Right lobe of liver (tissue), 6 donors: ENCODE data around the gene ALOXE3. TPM values are rescaled to one million over a fixed set of nuclear protein-coding genes. Genes with fewer than 3 reads are reported as not detected.

Source experiments
- ATAC-seq, 4 donors: fragments of 200-7000 bp; cut with Tn5 transposase; one replicate each; pipeline ENCODE4 v1.9.1; 2020; ENCODE audit warnings: mild to moderate bottlenecking in 4 of 4, moderate library complexity in 4 of 4
- DNase-seq, 3 donors: peaks; one replicate each; pipeline ENCODE4 v3.0.0-alpha.2; 2020
- H3K27ac ChIP-seq, 3 donors: fragments of 200-600 bp; one replicate each; pipeline ENCODE4 v1.8.0; 2022
- H3K27me3 ChIP-seq, 2 donors: fragments of 200-600 bp; one replicate each; pipeline ENCODE4 v1.8.0; 2022
- H3K36me3 ChIP-seq, 4 donors: fragments of 200-600 bp; sonication (generic) in 1 of 4; one replicate each; pipeline versions ENCODE4 v1.5.1 to v1.8.0; 2017 to 2022; ENCODE audit warnings: control low read depth in 1 of 4
- H3K4me1 ChIP-seq, 4 donors: fragments of 200-600 bp; sonication (generic) in 1 of 4; one replicate each; pipeline versions ENCODE4 v1.5.1 to v1.8.0; 2017 to 2022; ENCODE audit warnings: control low read depth in 1 of 4
- H3K4me3 ChIP-seq, 3 donors: fragments of 200-600 bp; one replicate each; pipeline ENCODE4 v1.8.0; 2022
- H3K9me3 ChIP-seq, 4 donors: fragments of 200-600 bp; sonication (generic) in 1 of 4; one replicate each; pipeline versions ENCODE4 v1.5.1 to v1.8.0; 2017 to 2022; ENCODE audit warnings: control low read depth in 1 of 4
- POLR2A ChIP-seq: fragments of 450-650 bp; IDR thresholded peaks from one replicate; pipeline ENCODE4 v1.6.1; 2017; ENCODE audit warnings: antibody characterized with exemption, mild to moderate bottlenecking
- WGBS: methylation state at CpG from one replicate; pipeline ENCODE4 v1.1.6; 2018; ENCODE audit warnings: low coverage, low lambda C conversion rate; ENCODE audit not compliant: insufficient coverage; ENCODE audit errors: missing lambda C conversion rate; 5-methylcytosine and 5-hydroxymethylcytosine counted together
- intact Hi-C, 2 donors: fragments of 100-400 bp; cut with DNase I; formaldehyde crosslinking; loops; one replicate each; pipeline versions ENCODE4 v1.11.2 to v1.14.1; 2022
- total RNA-seq, 6 experiments: library from RNA; depleted of rRNA in 2 of 6; stranded (reverse); fragments of >200 nt in 2 of 6; fragmentation: NEBNext Ultra II Directional in 3 of 6; extraction: Animal tissue kit (Norgen Biotek cat#: 25700) in 3 of 6; gene quantifications; one replicate each; pipeline versions ENCODE4 v1.1.0 to v1.2.4, GENCODE V29; 2016 to 2023
- TF ChIP-seq, protein P1 (sequence below), 4 donors: fragments of 200-600 bp in 3 of 4; fragments of 450-650 bp in 1 of 4; IDR thresholded peaks; one replicate each; pipeline versions ENCODE4 v1.5.1 to v1.8.0; 2016 to 2022; ENCODE audit warnings: antibody characterized with exemption in 4 of 4, mild to moderate bottlenecking in 2 of 4
- donor health status: DM: no; HTN: yes; CAD: no.
- donor health status: DM: no; HTN: no; CAD: no.
- donor health status: DM: no; HTN: no; CAD: no.
- donor health status: DM: no; HTN: yes; CAD: no.
- donor health status: DM: no; HTN: yes; CAD: no.

The ALOXE3 gene
- total RNA-seq, 6 experiments from 2014 or later = not detected

DNA sequence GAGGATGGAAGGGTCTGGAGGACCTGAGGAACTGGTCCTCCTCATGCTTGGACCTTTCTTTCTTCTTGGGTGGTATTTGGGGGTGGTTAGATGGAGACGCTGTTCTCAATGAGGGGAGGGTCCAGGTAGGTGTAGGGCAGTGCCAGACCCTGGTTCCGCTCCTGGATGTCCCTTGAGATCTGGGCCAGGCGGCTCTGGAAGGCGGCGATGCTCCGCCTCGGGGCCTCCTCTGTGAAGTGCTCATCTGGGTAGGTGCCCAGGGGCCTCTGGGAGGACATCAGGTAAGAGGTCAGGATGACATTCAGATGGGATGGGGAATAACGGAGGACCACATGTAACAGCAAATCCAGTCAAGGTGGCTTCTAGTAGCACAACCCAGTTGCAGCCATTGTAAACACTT, 21.8 kb downstream of the ALOXE3 start:
- DNase-seq (no peak), ATAC-seq (no peak)
- no peak overlapping the region for H3K4me3 ChIP-seq
- H3K27ac ChIP-seq = no peak overlapping the region
- intact Hi-C loops = no loop called here
- H3K4me1 ChIP-seq = no peaks in the 10 kb centered on the region
- TF ChIP-seq, protein P1, sequence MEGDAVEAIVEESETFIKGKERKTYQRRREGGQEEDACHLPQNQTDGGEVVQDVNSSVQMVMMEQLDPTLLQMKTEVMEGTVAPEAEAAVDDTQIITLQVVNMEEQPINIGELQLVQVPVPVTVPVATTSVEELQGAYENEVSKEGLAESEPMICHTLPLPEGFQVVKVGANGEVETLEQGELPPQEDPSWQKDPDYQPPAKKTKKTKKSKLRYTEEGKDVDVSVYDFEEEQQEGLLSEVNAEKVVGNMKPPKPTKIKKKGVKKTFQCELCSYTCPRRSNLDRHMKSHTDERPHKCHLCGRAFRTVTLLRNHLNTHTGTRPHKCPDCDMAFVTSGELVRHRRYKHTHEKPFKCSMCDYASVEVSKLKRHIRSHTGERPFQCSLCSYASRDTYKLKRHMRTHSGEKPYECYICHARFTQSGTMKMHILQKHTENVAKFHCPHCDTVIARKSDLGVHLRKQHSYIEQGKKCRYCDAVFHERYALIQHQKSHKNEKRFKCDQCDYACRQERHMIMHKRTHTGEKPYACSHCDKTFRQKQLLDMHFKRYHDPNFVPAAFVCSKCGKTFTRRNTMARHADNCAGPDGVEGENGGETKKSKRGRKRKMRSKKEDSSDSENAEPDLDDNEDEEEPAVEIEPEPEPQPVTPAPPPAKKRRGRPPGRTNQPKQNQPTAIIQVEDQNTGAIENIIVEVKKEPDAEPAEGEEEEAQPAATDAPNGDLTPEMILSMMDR (IDR thresholded peaks at IDR 0.05) = no peak
- no peak for TF ChIP-seq POLR2A
- H3K36me3 ChIP-seq = no peaks in the 10 kb centered on the region
- H3K27me3 ChIP-seq = no peaks in the 10 kb centered on the region
- no peaks in the 10 kb centered on the region for H3K9me3 ChIP-seq
- no CpG with 5 or more reads among the region's 8 CpGs for WGBS

DNA sequence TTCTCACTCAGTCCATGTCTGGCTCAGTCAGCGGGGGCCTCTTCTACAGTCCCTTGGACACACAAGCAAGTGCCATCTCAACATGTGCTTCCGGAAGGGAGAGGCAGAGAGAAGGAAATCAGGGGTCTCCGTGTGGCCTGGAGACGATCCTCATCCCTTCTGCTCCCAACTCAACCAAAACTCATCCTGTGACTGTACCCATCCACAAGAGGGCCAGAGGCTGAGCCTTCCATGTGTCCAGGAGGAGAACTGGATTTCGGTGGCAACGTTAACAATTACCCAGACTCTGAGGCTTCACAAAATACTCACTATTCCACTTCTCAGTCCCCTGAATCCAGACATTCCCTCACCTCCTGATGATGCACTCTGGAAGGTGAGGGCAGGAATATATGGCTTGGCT, 23.0 kb downstream of the ALOXE3 start:
- no peak for ATAC-seq
- no peaks in the 10 kb centered on the region for H3K9me3 ChIP-seq
- no peak for TF ChIP-seq POLR2A
- TF ChIP-seq, protein P1 (IDR thresholded peaks at IDR 0.05) = no peak
- H3K4me3 ChIP-seq = no peak overlapping the region
- no peak overlapping the region for H3K27ac ChIP-seq
- no CpG with 5 or more reads among the region's 6 CpGs for WGBS
- intact Hi-C loops = loop anchor here in 1 of 2 donors (2.0 kb wide), 1 partner anchor 63 kb away; no protein-coding TSS in a partner anchor
- DNase-seq = no peak
- no peaks in the 10 kb centered on the region for H3K36me3 ChIP-seq
- H3K4me1 ChIP-seq = no peaks in the 10 kb centered on the region
- H3K27me3 ChIP-seq = no peaks in the 10 kb centered on the region

DNA sequence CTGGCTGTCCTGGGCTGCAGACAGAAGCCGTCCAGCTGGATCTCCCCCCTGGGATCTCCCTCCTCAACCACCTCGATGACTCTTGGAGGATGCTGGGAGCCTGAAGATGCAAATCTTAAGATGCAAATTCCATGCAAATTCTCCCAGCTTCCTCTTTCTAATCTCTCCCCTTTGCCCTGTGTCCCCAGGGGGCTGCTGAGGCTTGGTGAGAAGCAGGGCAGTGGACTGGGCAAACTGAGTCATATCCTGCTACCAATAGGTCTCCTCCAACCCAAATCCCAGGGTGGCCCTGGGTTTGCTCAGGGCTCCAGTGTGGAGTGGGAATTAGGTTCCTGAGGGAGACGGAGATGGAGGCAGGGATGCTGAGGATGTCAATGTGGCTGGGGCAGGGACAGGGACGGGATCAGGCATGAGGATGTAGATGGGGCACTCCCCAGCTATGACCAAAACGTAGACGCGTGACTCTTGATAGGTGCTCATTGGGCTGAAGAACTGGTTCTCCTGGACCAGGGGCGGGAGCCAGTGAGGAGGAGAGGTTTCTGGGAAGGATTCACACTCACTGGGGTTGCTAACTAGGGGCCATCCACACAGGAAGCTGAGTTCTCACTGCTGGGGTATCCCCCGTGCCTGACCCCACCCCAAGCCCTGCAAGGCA, 27.2 kb downstream of the ALOXE3 start:
- ATAC-seq = no peak
- H3K4me3 ChIP-seq = no peak overlapping the region
- no peaks in the 10 kb centered on the region for H3K27me3 ChIP-seq
- DNase-seq = no peak
- no peaks in the 10 kb centered on the region for H3K9me3 ChIP-seq
- H3K36me3 ChIP-seq = no peaks in the 10 kb centered on the region
- H3K27ac ChIP-seq = no peak overlapping the region
- intact Hi-C loops = no loop called here
- 37% methylated on average over 5 of the region's 9 CpGs for WGBS
- TF ChIP-seq POLR2A = no peak
- TF ChIP-seq, protein P1 (IDR thresholded peaks at IDR 0.05) = no peak
- H3K4me1 ChIP-seq = no peaks in the 10 kb centered on the region

DNA sequence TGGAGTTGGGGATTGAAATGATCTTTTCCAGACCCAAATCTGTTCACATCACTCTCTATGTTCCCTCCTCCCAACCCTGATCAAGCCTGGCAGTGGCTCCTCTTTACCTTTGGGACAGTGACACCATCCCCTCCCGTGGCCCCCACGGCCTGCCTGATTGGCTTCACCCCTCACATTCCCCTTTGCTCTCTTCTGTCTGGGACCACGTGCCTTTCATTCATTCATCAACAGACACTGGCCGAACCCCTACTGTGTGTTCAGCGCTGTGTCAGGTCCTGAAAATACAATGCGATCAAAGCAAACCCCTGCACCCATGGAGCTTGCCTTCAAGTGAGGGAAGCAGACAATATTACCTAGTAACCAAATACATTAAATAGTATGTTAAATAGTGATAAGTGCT, 28.6 kb downstream of the ALOXE3 start:
- Histone ChIP-seq H3K4me3 (no peak overlapping the region), H3K27me3 (no peaks in the 10 kb centered on the region), H3K9me3 (no peaks in the 10 kb centered on the region), H3K27ac (no peak overlapping the region), H3K4me1 (no peaks in the 10 kb centered on the region), H3K36me3 (no peaks in the 10 kb centered on the region)
- WGBS = 53% methylated on average over 6 of the region's 6 CpGs
- ATAC-seq (no peak), DNase-seq (no peak)
- intact Hi-C loops = no loop called here
- TF ChIP-seq POLR2A = no peak
- TF ChIP-seq, protein P1 (IDR thresholded peaks at IDR 0.05) = no peak

DNA sequence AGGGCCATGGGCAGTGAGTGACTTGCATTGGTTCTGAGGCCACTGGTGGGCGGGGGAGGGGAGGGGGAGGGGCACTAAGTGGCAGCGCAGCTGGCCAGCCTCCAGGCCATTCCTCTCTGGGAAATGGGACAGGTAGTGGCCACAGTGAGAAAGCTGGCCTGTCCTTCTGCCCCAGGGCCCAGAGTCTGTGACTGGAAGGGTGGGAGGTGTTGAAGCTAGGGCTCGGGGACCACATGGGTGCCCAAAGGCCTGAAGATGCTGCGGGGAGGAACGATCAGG, 30.4 kb downstream of the ALOXE3 start:
- no peaks in the 10 kb centered on the region for H3K36me3 ChIP-seq
- H3K4me3 ChIP-seq = no peak overlapping the region
- no peaks in the 10 kb centered on the region for H3K27me3 ChIP-seq
- H3K27ac ChIP-seq = no peak overlapping the region
- TF ChIP-seq, protein P1 (IDR thresholded peaks at IDR 0.05) = no peak
- TF ChIP-seq POLR2A = no peak
- H3K9me3 ChIP-seq = no peaks in the 10 kb centered on the region
- 53% methylated on average over 5 of the region's 5 CpGs for WGBS
- H3K4me1 ChIP-seq = no peaks in the 10 kb centered on the region
- intact Hi-C loops = no loop called here
- ATAC-seq (no peak), DNase-seq (no peak)
